Thyroid gland (tissue), 4 donors: ENCODE data around the gene RAPGEF1.

Source experiments
- CTCF ChIP-seq, 6 experiments: fragments of 200-600 bp in 3 of 6; fragments of 450-650 bp in 3 of 6; sonication (generic) in 3 of 6; IDR thresholded peaks; one replicate each; pipeline ENCODE4 v1.5.1; 2016 to 2019; ENCODE audit warnings: antibody characterized with exemption in 6 of 6, mild to moderate bottlenecking in 2 of 6, inconsistent platforms in 1 of 6, moderate library complexity in 1 of 6
- POLR2A ChIP-seq, 2 donors: fragments of 450-650 bp; IDR thresholded peaks; one replicate each; pipeline ENCODE4 v1.6.1; 2017; ENCODE audit warnings: antibody characterized with exemption in 2 of 2, mild to moderate bottlenecking in 2 of 2, moderate library complexity in 1 of 2

GRCh38 chr9:131552030-131552429 is 187.8 kb downstream of the RAPGEF1 start:
- TF ChIP-seq CTCF (IDR thresholded peaks at IDR 0.05) = no peak
- TF ChIP-seq POLR2A (IDR thresholded peaks at IDR 0.05) = no peak
